PC-3 (cell line): ENCODE measurements around the gene NRARP. TPM values are rescaled to one million over a fixed set of nuclear protein-coding genes. Genes with fewer than 3 reads are reported as not detected.

ENCODE experiments used
- ATAC-seq: fragments of 200-7000 bp; cut with Tn5 transposase; 2 replicates; pipeline ENCODE4 v1.9.1; 2020; ENCODE audit warnings: mild to moderate bottlenecking, moderate library complexity
- Bru-seq: library from RNA; stranded (reverse); fragments of 400-500 nt; gene quantifications from one replicate; lab custom pipeline; 2021; lab: Mats Ljungman, UMichigan
- BruChase-seq, 2 experiments: library from RNA; stranded (reverse); fragments of 400-500 nt; gene quantifications; one replicate each; lab custom pipeline; 2021; lab: Mats Ljungman, UMichigan
- BruUV-seq: library from RNA; stranded (reverse); fragments of 400-500 nt; replicated peaks from 2 replicates; lab custom pipeline; 2021; lab: Mats Ljungman, UMichigan
- CTCF ChIA-PET: fragments of 300-600 bp; sonication (Branson Sonifier 250); formaldehyde crosslinking; loops from one replicate; lab custom pipeline; 2022; ENCODE audit warnings: antibody characterized with exemption; lab: Charles Lee
- POLR2A ChIA-PET: fragments of 300-600 bp; sonication (Branson Sonifier 250); formaldehyde crosslinking; loops from one replicate; lab custom pipeline; 2022; ENCODE audit warnings: antibody characterized with exemption; ENCODE audit not compliant: unreplicated experiment; lab: Charles Lee
- DNase-seq: peaks from one replicate; pipeline ENCODE4 v3.0.0-alpha.2; 2015
- H2AFZ ChIP-seq: fragments of 300-600 bp; sonication (generic); 2 replicates; pipeline ENCODE4 v1.6.0; 2016; ENCODE audit warnings: antibody characterized with exemption, low read length
- H3F3A ChIP-seq: fragments of 300-600 bp; sonication (generic); one replicate; pipeline ENCODE4 v1.6.0; 2017; ENCODE audit warnings: antibody characterized with exemption, low read length, control low read depth, mild to moderate bottlenecking; ENCODE audit not compliant: unreplicated experiment
- H3K27ac ChIP-seq: fragments of 300-600 bp; sonication (generic); 2 replicates; pipeline ENCODE4 v1.5.1; 2016; ENCODE audit warnings: mild to moderate bottlenecking, low read length
- H3K27me3 ChIP-seq: fragments of 300-600 bp; sonication (generic); 2 replicates; pipeline ENCODE4 v1.6.1; 2016; ENCODE audit warnings: low read length, mixed read lengths
- H3K36me3 ChIP-seq: fragments of 300-600 bp; sonication (generic); 2 replicates; pipeline ENCODE4 v1.6.1; 2016; ENCODE audit warnings: low read depth, mixed run types, low read length, mixed read lengths
- H3K4me1 ChIP-seq: fragments of 300-600 bp; sonication (generic); 2 replicates; pipeline ENCODE4 v1.5.1; 2016; ENCODE audit warnings: low read length; ENCODE audit not compliant: insufficient read depth
- H3K4me2 ChIP-seq: fragments of 300-600 bp; sonication (generic); 2 replicates; pipeline ENCODE4 v1.6.0; 2016; ENCODE audit warnings: low read length
- H3K4me3 ChIP-seq: fragments of 300-600 bp; sonication (generic); 2 replicates; pipeline ENCODE4 v1.5.1; 2016; ENCODE audit warnings: mild to moderate bottlenecking, low read length, mixed read lengths
- H3K79me2 ChIP-seq: fragments of 300-600 bp; sonication (generic); 2 replicates; pipeline ENCODE4 v1.6.1; 2017; ENCODE audit warnings: low read length, mixed read lengths
- H3K9ac ChIP-seq: fragments of 300-600 bp; sonication (generic); 2 replicates; pipeline ENCODE4 v1.6.0; 2016; ENCODE audit warnings: mild to moderate bottlenecking, low read length
- H3K9me2 ChIP-seq: fragments of 300-600 bp; sonication (generic); replicated peaks from 2 replicates; pipeline ENCODE4 v1.6.1; 2016; ENCODE audit warnings: mixed run types, low read length, mixed read lengths
- H3K9me3 ChIP-seq: fragments of 300-600 bp; sonication (generic); 2 replicates; pipeline ENCODE4 v1.6.1; 2016; ENCODE audit warnings: low read length, mixed read lengths
- H4K20me1 ChIP-seq: fragments of 300-600 bp; sonication (generic); 2 replicates; pipeline ENCODE4 v1.6.1; 2016; ENCODE audit warnings: low read length, mixed read lengths
- CTCF ChIP-seq: fragments of 300-600 bp; sonication (generic); conservative IDR thresholded peaks from 2 replicates; pipeline ENCODE4 v1.5.1; 2017; ENCODE audit warnings: antibody characterized with exemption, low read depth, mild to moderate bottlenecking, low read length
- EZH2 ChIP-seq: fragments of 300-600 bp; sonication (generic); IDR thresholded peaks from one replicate; pipeline ENCODE4 v1.6.1; 2017; ENCODE audit warnings: antibody characterized with exemption, mild to moderate bottlenecking, low read length; ENCODE audit not compliant: unreplicated experiment
- intact Hi-C: fragments of 100-400 bp; cut with micrococcal nuclease; formaldehyde crosslinking; loops from 2 replicates; pipeline ENCODE4 v1.9.0; 2023
- long read RNA-seq: library from polyadenylated mRNA; unstranded; transcript quantifications from one replicate; pipeline ENCODE4 v2.0.0, GENCODE V29; 2021; ENCODE audit not compliant: unreplicated experiment
- total RNA-seq: library from RNA; depleted of rRNA; stranded (reverse); fragments of >200 nt; gene quantifications from 2 replicates; pipeline ENCODE4 v1.2.3, GENCODE V29; 2014; rRNA removed

The NRARP gene
- total RNA-seq (35.5 and 36.8 TPM in 2 replicates), Bru-seq, nascent RNA (percentile 31 among the genes with signal in this experiment), BruChase-seq, experiment 1, labeled RNA remaining after a 6-hour chase (percentile 42 among the genes with signal in this experiment), BruChase-seq, experiment 2, labeled RNA remaining after a 2-hour chase (percentile 46 among the genes with signal in this experiment)
- long read RNA-seq, transcript NRARP-201 (1 exons, 1,770 nt): major isoform, 20 of 20 reads
- long read RNA-seq, partial matches to known transcripts: 0 of 20 reads
- long read RNA-seq, other reads (novel, unspliced or antisense): 0 of 20 reads

- Histone ChIP-seq H3K36me3 (no peaks in the 10 kb centered on the region), H3K4me2 (peak within 1 kb of the TSS; percentile 89), H3K9ac (peak within 1 kb of the TSS; percentile 73), H3K9me2 (no peaks in the 10 kb centered on the region), H4K20me1 (peaks cover 10% of the 10 kb centered on the region), H3K27me3 (no peaks in the 10 kb centered on the region), H2AFZ (peak within 1 kb of the TSS; percentile 55; the same call in 1 of the 2 replicates), H3K79me2 (peaks cover 15% of the 10 kb centered on the region), H3K27ac (peak within 1 kb of the TSS; percentile 30), H3K4me1 (peaks cover 5% of the 10 kb centered on the region; the same call in 1 of the 2 replicates), H3F3A (no peaks in the 10 kb centered on the region), H3K9me3 (no peaks in the 10 kb centered on the region), H3K4me3 (peak within 1 kb of the TSS; percentile 89)
- DNase-seq (peak; percentile 85), ATAC-seq (peak; percentile 65)
- CTCF ChIA-PET: interaction anchor here (0.5 to 1.9 kb wide), 2 partner anchors 15 to 151 kb away, joined by 3 to 5 read pairs; no protein-coding TSS in a partner anchor
- no TSS peak for BruUV-seq
- intact Hi-C loops: no loop called here
- POLR2A ChIA-PET: interaction anchor here (0.6 kb wide), 1 partner anchor 29 kb away, joined by 3 read pairs; no protein-coding TSS in a partner anchor
- TF ChIP-seq CTCF: no peak
Observed at GRCh38 chr9:137302118-137302448, at the start of gene NRARP. TSS of gene NRARP (minus strand) at chr9:137302271. CDS start at chr9:137301928, 343 bp downstream.

DNA sequence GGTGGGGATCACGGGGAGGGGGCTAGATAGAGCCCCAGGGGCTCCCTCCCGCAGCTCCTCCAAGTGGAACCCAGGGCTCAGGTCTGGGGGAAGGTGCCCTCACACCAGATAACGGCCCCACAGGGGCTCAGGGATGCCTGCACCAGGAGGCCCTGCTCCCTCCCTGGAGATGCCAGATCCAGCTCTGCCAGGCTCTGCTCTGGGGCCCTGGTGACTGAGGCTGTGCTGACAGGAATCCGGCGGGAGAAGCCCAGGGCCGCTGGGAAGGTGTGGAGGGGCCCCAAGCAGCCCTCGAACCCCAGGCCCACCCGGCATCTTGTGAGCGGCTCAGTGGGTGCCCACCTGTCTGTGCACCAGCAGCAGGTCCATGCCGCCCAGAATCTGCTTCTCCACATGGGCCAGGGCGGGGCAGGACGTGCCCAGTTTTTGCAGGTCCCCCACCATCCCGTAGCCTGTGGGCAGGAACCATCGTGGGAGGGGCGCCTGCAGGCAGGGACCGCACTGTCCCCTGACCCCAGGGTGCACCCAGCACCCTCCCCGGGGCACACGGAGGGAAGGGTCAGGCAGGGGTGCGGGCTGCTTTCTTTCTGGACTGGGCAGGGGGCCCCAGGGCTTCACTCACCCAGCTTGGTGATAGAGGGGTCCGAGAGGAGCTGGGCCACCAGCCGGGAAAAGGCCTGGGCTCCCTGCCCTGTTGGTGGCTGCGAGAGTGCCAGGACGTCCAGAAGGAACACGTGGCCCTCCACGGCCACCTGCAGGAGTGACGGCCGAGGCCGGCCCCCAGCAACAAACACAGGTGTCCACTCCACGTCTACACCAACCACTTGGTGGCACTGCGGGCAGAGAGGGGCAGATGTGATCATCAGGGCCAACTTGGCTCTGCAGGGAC lies 48.9 kb upstream of the NRARP start:
- BruUV-seq: no TSS peak
- intact Hi-C loops: no loop called here
- CTCF ChIA-PET: no interaction called here

More for the DNA sequence above, 48.9 kb upstream of the NRARP start:
- H3K9me2 ChIP-seq: no peaks in the 10 kb centered on the region
- no peaks in the 10 kb centered on the region for H3K4me1 ChIP-seq
- H3F3A ChIP-seq: no peaks in the 10 kb centered on the region
- H3K36me3 ChIP-seq: no peaks in the 10 kb centered on the region
- no peaks in the 10 kb centered on the region for H3K9me3 ChIP-seq
- H3K4me3 ChIP-seq: no peak overlapping the region
- ATAC-seq (0 out of 2 replicates have a peak, but pooled peaks have one; percentile 24), DNase-seq (peak; percentile 2)
- TF ChIP-seq EZH2 (no peak), CTCF (peak; percentile 38; the same call in 1 of the 2 replicates)
- H3K27me3 ChIP-seq: no peaks in the 10 kb centered on the region
- H3K27ac ChIP-seq: no peak overlapping the region
- POLR2A ChIA-PET: no interaction called here
- H4K20me1 ChIP-seq: no peaks in the 10 kb centered on the region
- no peak overlapping the region for H3K9ac ChIP-seq
- no peak overlapping the region for H2AFZ ChIP-seq
- H3K4me2 ChIP-seq: no peak overlapping the region
- H3K79me2 ChIP-seq: no peaks in the 10 kb centered on the region
